Retinal pigment epithelial cell (primary cell): ENCODE measurements around the gene ING3.

ENCODE experiments used
- DNase-seq: peaks from one replicate; pipeline ENCODE4 v3.0.0-alpha.2; 2010; ENCODE audit warnings: low read depth
- H3K4me3 ChIP-seq: 2 replicates; pipeline ENCODE4 v1.5.1; 2011; ENCODE audit warnings: mild to moderate bottlenecking, low read length, control low read depth, moderate library complexity
- CTCF ChIP-seq: conservative IDR thresholded peaks from 2 replicates; pipeline ENCODE4 v1.5.1; 2011; ENCODE audit warnings: low read depth, low read length, control low read depth, inconsistent platforms

ING3 gene

GRCh38 chr7:120988591-120989256 lies 38.1 kb downstream of the ING3 start, which contains the start of gene CPED1:
Gene CPED1 (plus strand): TSS chr7:120988711. CDS start chr7:120989622, 911 bp downstream.
- no peak for DNase-seq
- peak within 1 kb of the TSS; percentile 53 for H3K4me3 ChIP-seq

GRCh38 chr7:120989257-120990220 lies 39.0 kb downstream of the ING3 start:
- no peak for TF ChIP-seq CTCF
- no peak for DNase-seq
- H3K4me3 ChIP-seq = peak overlapping the region; percentile 53

More at GRCh38 chr7:120988591-120989256, 38.1 kb downstream of the ING3 start, which contains the start of gene CPED1:
- no peak for TF ChIP-seq CTCF

- no peak for TF ChIP-seq CTCF
- no peak overlapping the region for H3K4me3 ChIP-seq
- no peak for DNase-seq
These were observed 40.0 kb downstream of the ING3 start for GRCh38 chr7:120990468-120991118.

- no peak for DNase-seq
- no peak overlapping the region for H3K4me3 ChIP-seq
- TF ChIP-seq CTCF = no peak
These were observed 40.6 kb downstream of the ING3 start for GRCh38 chr7:120991161-120991560.

DNA sequence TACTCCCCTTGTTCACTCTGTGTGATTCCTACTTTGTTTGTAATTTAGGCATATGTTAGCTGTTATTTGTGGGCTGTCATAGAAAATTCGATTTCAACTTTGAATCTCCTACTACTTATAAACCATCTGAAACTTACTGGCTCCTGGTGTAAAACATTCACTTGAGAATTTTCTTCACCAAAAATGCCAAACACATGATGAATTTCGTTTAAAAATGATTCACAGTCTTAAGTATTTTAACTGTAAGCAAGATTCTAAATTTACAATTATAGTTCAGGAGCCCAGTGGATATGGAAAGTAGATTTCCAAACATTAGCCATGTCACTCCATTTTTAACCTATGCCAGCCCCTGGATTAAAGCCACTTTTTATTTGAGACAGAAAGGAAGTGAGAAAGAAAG lies 41.0 kb downstream of the ING3 start:
- no peak for DNase-seq
- TF ChIP-seq CTCF = no peak
- no peak overlapping the region for H3K4me3 ChIP-seq

GRCh38 chr7:120992272-120992964 lies 41.8 kb downstream of the ING3 start:
- DNase-seq = no peak
- H3K4me3 ChIP-seq = no peak overlapping the region
- TF ChIP-seq CTCF = no peak
